T-cell (primary cell): ENCODE results near the gene FNDC1. TPM values are rescaled to one million over a fixed set of nuclear protein-coding genes. Genes with fewer than 3 reads are reported as not detected.
"Not testable (repeated sequence)": the region's sequence is repeated elsewhere in the genome, so short reads cannot be mapped to it uniquely, and the experiment has no call there.

Experiments
- ATAC-seq, 4 experiments: fragments of 200-7000 bp in 3 of 4; fragments of 150-1000 bp in 1 of 4; cut with Tn5 transposase; replicated peaks in 1 of 4; 1 replicate in 3 of 4; 2 replicates in 1 of 4; pipeline ENCODE4 v1.10.0; 2021; ENCODE audit warnings: moderate library complexity in 3 of 4, mild to moderate bottlenecking in 2 of 4, moderate number of reproducible peaks in 1 of 4
- CTCF ChIA-PET, 2 donors: fragments of 300-600 bp; sonication (Branson Sonifier 250); formaldehyde crosslinking; loops; one replicate each; lab custom pipeline; 2022; ENCODE audit warnings: antibody characterized with exemption in 2 of 2; lab: Charles Lee
- POLR2A ChIA-PET, 2 donors: fragments of 300-600 bp; sonication (Branson Sonifier 250); formaldehyde crosslinking; loops; one replicate each; lab custom pipeline; 2022; ENCODE audit warnings: antibody characterized with exemption in 2 of 2; lab: Charles Lee
- DNase-seq, 35 experiments: peaks; one replicate each; pipeline versions ENCODE4 v3.0.0 to v3.0.0-alpha.2; 2013 to 2023
- H3K27ac ChIP-seq: one replicate; pipeline ENCODE4 v1.5.1; 2013; ENCODE audit warnings: low read length
- H3K27me3 ChIP-seq, 2 experiments: replicated peaks in 1 of 2; 1 replicate in 1 of 2; 2 replicates in 1 of 2; pipeline versions ENCODE4 v1.6.1 to v1.7.0; 2013; ENCODE audit warnings: low read length in 1 of 2, mixed read lengths in 1 of 2; ENCODE audit not compliant: control insufficient read depth in 2 of 2, insufficient read depth in 2 of 2; ENCODE audit errors: extremely low read depth in 1 of 2
- H3K36me3 ChIP-seq, 2 donors: 1 replicate in 1 of 2; 2 replicates in 1 of 2; pipeline versions ENCODE4 v1.6.1 to v1.7.0; 2013; ENCODE audit warnings: low read length in 1 of 2; ENCODE audit not compliant: control insufficient read depth in 2 of 2, insufficient read depth in 1 of 2; ENCODE audit errors: extremely low read depth in 1 of 2
- H3K4me1 ChIP-seq, 2 experiments: 1 replicate in 1 of 2; 2 replicates in 1 of 2; pipeline versions ENCODE4 v1.6.1 to v1.7.0; 2013; ENCODE audit warnings: low read length in 2 of 2, mixed read lengths in 1 of 2; ENCODE audit not compliant: insufficient read depth in 2 of 2, control insufficient read depth in 1 of 2; ENCODE audit errors: extremely low read depth in 1 of 2
- H3K4me3 ChIP-seq, 2 donors: 1 replicate in 1 of 2; 2 replicates in 1 of 2; pipeline versions ENCODE4 v1.5.1 to v1.7.0; 2013; ENCODE audit warnings: mild to moderate bottlenecking in 2 of 2, low read length in 1 of 2, moderate library complexity in 1 of 2; ENCODE audit not compliant: control insufficient read depth in 1 of 2; ENCODE audit errors: extremely low read depth in 1 of 2
- H3K9me3 ChIP-seq: 2 replicates; pipeline ENCODE4 v1.7.0; 2013
- H3K27ac Mint-ChIP-seq, 2 donors: one replicate each; pipeline ENCODE4 v1.8.0; 2020 to 2021; ENCODE audit warnings: mild to moderate bottlenecking in 2 of 2, mixed read lengths in 2 of 2
- H3K27me3 Mint-ChIP-seq, 2 donors: one replicate each; pipeline ENCODE4 v1.8.0; 2021 to 2022; ENCODE audit warnings: mixed read lengths in 2 of 2
- H3K36me3 Mint-ChIP-seq: one replicate; pipeline ENCODE4 v1.8.0; 2021; ENCODE audit warnings: mixed read lengths
- H3K4me1 Mint-ChIP-seq, 3 donors: one replicate each; pipeline ENCODE4 v1.8.0; 2020 to 2022; ENCODE audit warnings: mixed read lengths in 3 of 3, mild to moderate bottlenecking in 1 of 3
- H3K4me3 Mint-ChIP-seq, 3 donors: one replicate each; pipeline ENCODE4 v1.8.0; 2020 to 2022; ENCODE audit warnings: mild to moderate bottlenecking in 3 of 3, mixed read lengths in 3 of 3, moderate library complexity in 3 of 3
- H3K9me3 Mint-ChIP-seq, 3 donors: one replicate each; pipeline ENCODE4 v1.8.0; 2020 to 2022; ENCODE audit warnings: mixed read lengths in 3 of 3
- WGBS: methylation state at CpG from one replicate; pipeline ENCODE4 v1.1.5; 2013; ENCODE audit warnings: missing lambda C conversion rate; ENCODE audit not compliant: insufficient coverage; 5-methylcytosine and 5-hydroxymethylcytosine counted together
- total RNA-seq, 35 experiments: library from RNA in 6 of 35; stranded (reverse) in 6 of 35; fragments of 120-200 nt in 1 of 35; gene quantifications; one replicate each; pipeline versions ENCODE4 v1.2.1 to v1.2.4 and lab custom pipeline; 2013 to 2026

Gene FNDC1
- total RNA-seq (under 1 TPM in 1 of 5 donors, not detected in 4; 0.03 TPM), total RNA-seq (lab: John Stamatoyannopoulos, UW) (0 to 0.21 (median 0) reads per million in 29 experiments)
- total RNA-seq (2013) = 0.09 TPM

DNA sequence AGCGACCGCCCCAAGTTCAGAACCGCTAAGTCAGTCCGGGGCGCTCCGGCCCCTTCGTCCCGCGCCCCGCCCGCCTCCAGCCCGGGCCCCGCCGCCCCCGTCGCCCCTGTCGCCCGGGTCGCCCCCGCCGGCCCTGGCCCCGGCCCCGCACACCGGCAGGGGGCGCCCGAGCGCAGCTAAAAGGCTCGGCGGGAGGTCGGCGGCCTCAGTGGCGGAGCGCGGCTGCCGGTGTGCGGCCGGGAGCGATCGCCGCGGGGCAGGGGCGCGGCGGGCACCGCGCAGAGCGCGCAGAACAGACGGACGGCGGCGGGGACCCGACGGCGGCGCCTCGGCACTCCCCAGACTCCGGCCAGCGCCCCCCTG is at the start of gene FNDC1:
Gene FNDC1, plus strand, starts transcription at position 208 of the 363 bp plus-strand sequence. CDS start 197 bp downstream, outside the sequence.
- peak within 1 kb of the TSS; percentile 20 to 70 for H3K4me3 ChIP-seq

GRCh38 chr6:159119791-159120190 is 49.4 kb upstream of the FNDC1 start:
- Mint-ChIP-seq H3K4me1 (peaks cover 0 to 20% (median 11%) of the 10 kb centered on the region in 3 donors), H3K9me3 (no peaks in the 10 kb centered on the region), H3K27me3 (peaks cover 0 to 4% of the 10 kb centered on the region in 2 donors), H3K27ac (no peak overlapping the region), H3K4me3 (no peak overlapping the region), H3K36me3 (no peaks in the 10 kb centered on the region)
- no peaks in the 10 kb centered on the region for H3K9me3 ChIP-seq
- no peak for ATAC-seq
- no peaks in the 10 kb centered on the region for H3K4me1 ChIP-seq
- no peaks in the 10 kb centered on the region for H3K27me3 ChIP-seq
- WGBS = 87% methylated on average over 4 of the region's 7 CpGs
- H3K36me3 ChIP-seq = no peaks in the 10 kb centered on the region
- ChIA-PET CTCF (interaction anchor here (0.7 to 1.4 kb wide), 2 partner anchors 9 to 28 kb away, joined by 3 to 5 read pairs; no protein-coding TSS in a partner anchor), POLR2A (interaction anchor here in 1 of 2 donors (0.8 kb wide), 1 partner anchor 52 kb away, joined by 6 read pairs; no protein-coding TSS in a partner anchor)
- no peak overlapping the region for H3K27ac ChIP-seq
- DNase-seq = no peak
- no peak overlapping the region for H3K4me3 ChIP-seq

More for the DNA sequence above, at the start of gene FNDC1:
- no peak within 1 kb of the TSS for H3K27ac ChIP-seq
- Mint-ChIP-seq H3K27me3 (peaks cover 77 to 86% of the 10 kb centered on the region in 2 donors), H3K9me3 (no peaks in the 10 kb centered on the region), H3K4me3 (peak within 1 kb of the TSS; percentile 37 to 78 (median 65)), H3K27ac (no peak within 1 kb of the TSS), H3K36me3 (no peaks in the 10 kb centered on the region), H3K4me1 (peaks cover 17 to 21% (median 20%) of the 10 kb centered on the region in 3 donors)
- no peaks in the 10 kb centered on the region for H3K9me3 ChIP-seq
- WGBS = 1% methylated on average over 59 of the region's 59 CpGs
- ChIA-PET POLR2A (no interaction called here), CTCF (no interaction called here)
- DNase-seq = peak in 12 of 35 experiments; percentile 10 to 58 (median 32)
- peak in 3 of 4 experiments; percentile 19 to 81 (median 36) for ATAC-seq
- H3K36me3 ChIP-seq = no peaks in the 10 kb centered on the region
- H3K27me3 ChIP-seq = peaks cover 26 to 52% of the 10 kb centered on the region in 2 experiments
- H3K4me1 ChIP-seq = peaks cover 2 to 16% of the 10 kb centered on the region in 2 experiments

- POLR2A ChIA-PET = no interaction called here
These were observed 47.7 kb upstream of the FNDC1 start for GRCh38 chr6:159121486-159121885.

GRCh38 chr6:159122453-159122852 is 46.7 kb upstream of the FNDC1 start:
- no peaks in the 10 kb centered on the region for H3K36me3 ChIP-seq
- ChIA-PET POLR2A (no interaction called here), CTCF (interaction anchor here (0.6 to 1.8 kb wide), 3 partner anchors 13 to 914 kb away, joined by 3 to 4 read pairs (median 4); no protein-coding TSS in a partner anchor)
- Mint-ChIP-seq H3K27ac (no peak overlapping the region), H3K4me3 (no peak overlapping the region), H3K4me1 (peaks cover 0 to 12% (median 11%) of the 10 kb centered on the region in 3 donors), H3K36me3 (no peaks in the 10 kb centered on the region), H3K9me3 (no peaks in the 10 kb centered on the region), H3K27me3 (peaks cover 0 to 4% of the 10 kb centered on the region in 2 donors)
- H3K9me3 ChIP-seq = no peaks in the 10 kb centered on the region
- ATAC-seq (no peak), DNase-seq (no peak)
- no peak overlapping the region for H3K27ac ChIP-seq
- no peak overlapping the region for H3K4me3 ChIP-seq
- 100% methylated on average over 2 of the region's 4 CpGs for WGBS
- peaks cover 0 to 4% of the 10 kb centered on the region in 2 experiments for H3K27me3 ChIP-seq
- H3K4me1 ChIP-seq = no peaks in the 10 kb centered on the region

More at GRCh38 chr6:159121486-159121885, 47.7 kb upstream of the FNDC1 start:
- peaks cover 0 to 4% of the 10 kb centered on the region in 2 donors for H3K27me3 Mint-ChIP-seq
- ATAC-seq = no peak
- Histone ChIP-seq H3K4me1 (no peaks in the 10 kb centered on the region), H3K27me3 (peaks cover 0 to 2% of the 10 kb centered on the region in 2 experiments), H3K36me3 (no peaks in the 10 kb centered on the region), H3K4me3 (no peak overlapping the region), H3K9me3 (no peaks in the 10 kb centered on the region), H3K27ac (no peak overlapping the region)
- H3K9me3 Mint-ChIP-seq = no peaks in the 10 kb centered on the region
- no peaks in the 10 kb centered on the region for H3K36me3 Mint-ChIP-seq
- WGBS = no CpG with 5 or more reads among the region's 5 CpGs
- DNase-seq = no peak
- CTCF ChIA-PET = interaction anchor here in 1 of 2 donors (1.8 kb wide), 1 partner anchor 14 kb away, joined by 4 read pairs; no protein-coding TSS in a partner anchor
- H3K4me1 Mint-ChIP-seq = peaks cover 0 to 12% (median 11%) of the 10 kb centered on the region in 3 donors
- H3K4me3 Mint-ChIP-seq = no peak overlapping the region
- no peak overlapping the region for H3K27ac Mint-ChIP-seq

DNA sequence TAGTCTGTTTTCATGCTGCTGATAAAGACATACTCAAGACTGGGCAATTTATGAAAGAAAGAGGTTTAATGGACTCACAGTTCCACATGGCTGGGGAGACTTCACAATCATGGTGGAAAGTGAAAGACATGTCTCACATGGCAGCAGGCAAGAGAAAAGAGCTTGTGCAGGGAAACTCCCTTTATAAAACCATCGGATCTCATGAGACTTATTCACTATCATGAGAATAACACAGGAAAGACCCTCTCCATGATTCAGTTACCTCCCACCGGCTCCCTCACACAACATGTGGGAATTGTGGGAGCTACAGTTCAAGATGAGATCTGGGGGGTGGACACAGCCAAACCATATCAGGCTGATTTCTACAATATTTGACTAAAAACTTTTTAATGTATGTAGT is 45.4 kb upstream of the FNDC1 start:
- H3K4me1 ChIP-seq, H3K9me3 ChIP-seq, H3K36me3 ChIP-seq, H3K4me3 ChIP-seq, H3K4me3 Mint-ChIP-seq, H3K9me3 Mint-ChIP-seq, ATAC-seq, H3K27me3 ChIP-seq, CTCF ChIA-PET, H3K27ac Mint-ChIP-seq, DNase-seq, H3K27ac ChIP-seq, H3K36me3 Mint-ChIP-seq, H3K27me3 Mint-ChIP-seq: not testable (repeated sequence)
- H3K4me1 Mint-ChIP-seq = peaks cover 0 to 11% (median 7%) of the 10 kb centered on the region in 3 donors
- WGBS = no CpG with 5 or more reads among the region's 2 CpGs
- POLR2A ChIA-PET = interaction anchor here in 1 of 2 donors (0.6 kb wide), 1 partner anchor 16 kb away, joined by 5 read pairs; no protein-coding TSS in a partner anchor

- ChIA-PET CTCF (interaction anchor here in 1 of 2 donors (0.6 to 1.2 kb wide), 4 partner anchors 9 to 83 kb away, joined by 3 read pairs; no protein-coding TSS in a partner anchor), POLR2A (no interaction called here)
- ATAC-seq (no peak), DNase-seq (peak in 1 of 35 experiments; percentile 24)
- Histone ChIP-seq H3K27me3 (peaks cover 0 to 8% of the 10 kb centered on the region in 2 experiments), H3K27ac (no peak overlapping the region), H3K9me3 (no peaks in the 10 kb centered on the region), H3K4me3 (no peak overlapping the region), H3K36me3 (no peaks in the 10 kb centered on the region), H3K4me1 (no peaks in the 10 kb centered on the region)
- WGBS = 100% methylated on average over 1 of the region's 5 CpGs
- no peaks in the 10 kb centered on the region for H3K9me3 Mint-ChIP-seq
- H3K27me3 Mint-ChIP-seq = peaks cover 0 to 4% of the 10 kb centered on the region in 2 donors
- no peak overlapping the region for H3K27ac Mint-ChIP-seq
- no peaks in the 10 kb centered on the region for H3K36me3 Mint-ChIP-seq
- H3K4me3 Mint-ChIP-seq = no peak overlapping the region
- peaks cover 0 to 4% (median 1%) of the 10 kb centered on the region in 3 donors for H3K4me1 Mint-ChIP-seq
These were observed 44.1 kb upstream of the FNDC1 start for GRCh38 chr6:159125014-159125609.
